ENCODE measurements around the gene TMEM214. TPM values are rescaled to one million over a fixed set of nuclear protein-coding genes. Genes with fewer than 3 reads are reported as not detected.

Gene TMEM214
- total RNA-seq, 1 experiment from 2014 or later, result 55.3 TPM

DNA sequence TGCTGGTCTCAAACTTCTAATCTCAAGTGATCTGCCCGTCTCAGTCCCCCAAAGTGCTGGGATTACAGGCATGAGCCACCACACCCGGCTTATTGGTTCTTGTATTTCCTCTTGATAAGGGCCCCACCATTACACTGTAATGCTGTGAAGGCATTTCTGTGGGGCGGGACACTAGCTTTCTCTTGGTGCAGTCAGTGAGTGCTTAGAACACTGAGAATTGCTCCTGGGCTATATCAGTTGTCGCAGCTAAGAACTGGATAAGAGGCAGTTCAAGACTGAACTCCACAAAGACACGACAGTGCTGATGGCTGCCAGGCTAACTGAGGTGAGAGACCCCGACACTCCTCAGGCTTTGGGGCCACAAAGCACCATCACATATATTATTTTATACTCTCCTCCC lies 55.9 kb downstream of the TMEM214 start:
- no peak for DNase-seq
- H3K4me3 Mint-ChIP-seq, result no peak overlapping the region
- no peak overlapping the region for H2BK120ac ChIP-seq (ENCODE audit: low read depth, low read length, poor library complexity, severe bottlenecking)
- H3K9me3 ChIP-seq (ENCODE audit: control insufficient read depth, low read depth, low read length), result no peaks in the 10 kb centered on the region
- H3K23ac ChIP-seq (ENCODE audit: insufficient read length, low read depth, low read length), result no peak overlapping the region
- H3K36me3 Mint-ChIP-seq (ENCODE audit: insufficient read depth in 1 of 3, low read depth in 3 of 3), result no peaks in the 10 kb centered on the region; a peak in 1 of 7 replicates
- H2BK20ac ChIP-seq (ENCODE audit: low read depth, low read length, poor library complexity, severe bottlenecking), result no peak overlapping the region
- no peak overlapping the region for H4K91ac ChIP-seq (ENCODE audit: insufficient read length, low read depth, low read length)
- H3K9ac ChIP-seq (ENCODE audit: extremely low read depth, insufficient read length, low read length), result no peak overlapping the region
- no peak overlapping the region for H3K56ac ChIP-seq (ENCODE audit: insufficient read length, low read depth, low read length)
- no peak overlapping the region for H2AFZ ChIP-seq (ENCODE audit: low read length)
- H3K27ac ChIP-seq (ENCODE audit: insufficient read length, low read depth, low read length), result no peak overlapping the region
- H4K8ac ChIP-seq (replicated peaks; ENCODE audit: insufficient read length, low read depth, low read length), result no peak overlapping the region
- no CpG with 5 or more reads among the region's 6 CpGs for WGBS (ENCODE audit: extremely low coverage, insufficient read length, low lambda C conversion rate)
- no peak overlapping the region for H2BK5ac ChIP-seq (ENCODE audit: insufficient read length, low read length)
- no peak overlapping the region for H3K14ac ChIP-seq (ENCODE audit: insufficient read depth, low read length)
- H3K27ac Mint-ChIP-seq, result no peak overlapping the region; a peak in 1 of 7 replicates
- no peak overlapping the region for H3K4ac ChIP-seq (ENCODE audit: low read depth, low read length)
- no peak overlapping the region for H2AK5ac ChIP-seq (ENCODE audit: insufficient read length, low read length)
- no peak overlapping the region for H4K5ac ChIP-seq (ENCODE audit: insufficient read length, low read depth, low read length)
- H3K27me3 ChIP-seq (ENCODE audit: insufficient read depth, low read length), result no peaks in the 10 kb centered on the region
- TF ChIP-seq, protein P1, sequence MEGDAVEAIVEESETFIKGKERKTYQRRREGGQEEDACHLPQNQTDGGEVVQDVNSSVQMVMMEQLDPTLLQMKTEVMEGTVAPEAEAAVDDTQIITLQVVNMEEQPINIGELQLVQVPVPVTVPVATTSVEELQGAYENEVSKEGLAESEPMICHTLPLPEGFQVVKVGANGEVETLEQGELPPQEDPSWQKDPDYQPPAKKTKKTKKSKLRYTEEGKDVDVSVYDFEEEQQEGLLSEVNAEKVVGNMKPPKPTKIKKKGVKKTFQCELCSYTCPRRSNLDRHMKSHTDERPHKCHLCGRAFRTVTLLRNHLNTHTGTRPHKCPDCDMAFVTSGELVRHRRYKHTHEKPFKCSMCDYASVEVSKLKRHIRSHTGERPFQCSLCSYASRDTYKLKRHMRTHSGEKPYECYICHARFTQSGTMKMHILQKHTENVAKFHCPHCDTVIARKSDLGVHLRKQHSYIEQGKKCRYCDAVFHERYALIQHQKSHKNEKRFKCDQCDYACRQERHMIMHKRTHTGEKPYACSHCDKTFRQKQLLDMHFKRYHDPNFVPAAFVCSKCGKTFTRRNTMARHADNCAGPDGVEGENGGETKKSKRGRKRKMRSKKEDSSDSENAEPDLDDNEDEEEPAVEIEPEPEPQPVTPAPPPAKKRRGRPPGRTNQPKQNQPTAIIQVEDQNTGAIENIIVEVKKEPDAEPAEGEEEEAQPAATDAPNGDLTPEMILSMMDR (conservative IDR thresholded peaks at IDR 0.05), result no peak
- no peak overlapping the region for H3K4me2 ChIP-seq (ENCODE audit: insufficient read depth, insufficient read length, low read length)
- H2BK15ac ChIP-seq (ENCODE audit: low read depth, low read length), result no peak overlapping the region
- no peak overlapping the region for H2BK12ac ChIP-seq (ENCODE audit: insufficient read length, low read depth, low read length)
- H3K79me2 ChIP-seq (ENCODE audit: insufficient read depth, low read length), result no peaks in the 10 kb centered on the region
- no peak overlapping the region for H3T11ph ChIP-seq (ENCODE audit: low read length)
- H3K18ac ChIP-seq (ENCODE audit: insufficient read length, low read depth, low read length), result no peak overlapping the region
- H3K9me3 Mint-ChIP-seq, result no peaks in the 10 kb centered on the region
- H4K20me1 ChIP-seq (ENCODE audit: control insufficient read depth, insufficient read depth, insufficient read length), result no peaks in the 10 kb centered on the region
- H3K27me3 Mint-ChIP-seq (ENCODE audit: low read depth), result peaks cover 20% of the 10 kb centered on the region
- H3K4me1 Mint-ChIP-seq, result peaks cover 15 to 21% of the 10 kb centered on the region in 2 experiments
- H3K23me2 ChIP-seq (ENCODE audit: insufficient read length, low read depth, low read length, poor library complexity, severe bottlenecking), result peaks cover 13% of the 10 kb centered on the region
- H3K4me1 ChIP-seq (ENCODE audit: insufficient read depth, low read length), result no peaks in the 10 kb centered on the region
- no peaks in the 10 kb centered on the region for H3K79me1 ChIP-seq (ENCODE audit: insufficient read depth, low read depth, low read length, poor library complexity, severe bottlenecking)
